IPS DF 4.7 (cell line): ENCODE results near the gene ARHGAP26.

Source experiments
- DNase-seq: peaks from one replicate; pipeline ENCODE4 v3.0.0-alpha.2; 2013; ENCODE audit warnings: low spot score; ENCODE audit errors: extremely low read depth

Gene ARHGAP26

DNA sequence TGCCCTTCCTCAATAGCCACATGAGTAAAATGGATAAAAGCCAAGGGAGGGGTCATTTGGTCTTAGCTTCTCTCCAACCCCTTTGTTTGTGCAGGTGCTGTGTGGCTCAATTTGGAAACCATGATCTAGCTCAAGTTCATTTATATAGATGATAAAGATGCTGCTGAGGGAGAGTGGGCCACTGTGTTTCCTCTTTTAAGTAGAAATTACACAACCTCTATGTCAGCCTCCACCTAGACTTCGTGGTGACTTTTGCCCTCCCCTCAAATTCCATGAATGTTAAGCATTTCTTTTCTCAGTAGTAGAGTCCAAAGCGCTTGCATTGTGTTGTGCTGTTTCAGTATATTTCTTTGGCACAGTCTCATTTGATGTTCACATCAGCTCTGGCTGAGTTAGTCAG, 241.4 kb downstream of the ARHGAP26 start:
- no peak for DNase-seq

DNA sequence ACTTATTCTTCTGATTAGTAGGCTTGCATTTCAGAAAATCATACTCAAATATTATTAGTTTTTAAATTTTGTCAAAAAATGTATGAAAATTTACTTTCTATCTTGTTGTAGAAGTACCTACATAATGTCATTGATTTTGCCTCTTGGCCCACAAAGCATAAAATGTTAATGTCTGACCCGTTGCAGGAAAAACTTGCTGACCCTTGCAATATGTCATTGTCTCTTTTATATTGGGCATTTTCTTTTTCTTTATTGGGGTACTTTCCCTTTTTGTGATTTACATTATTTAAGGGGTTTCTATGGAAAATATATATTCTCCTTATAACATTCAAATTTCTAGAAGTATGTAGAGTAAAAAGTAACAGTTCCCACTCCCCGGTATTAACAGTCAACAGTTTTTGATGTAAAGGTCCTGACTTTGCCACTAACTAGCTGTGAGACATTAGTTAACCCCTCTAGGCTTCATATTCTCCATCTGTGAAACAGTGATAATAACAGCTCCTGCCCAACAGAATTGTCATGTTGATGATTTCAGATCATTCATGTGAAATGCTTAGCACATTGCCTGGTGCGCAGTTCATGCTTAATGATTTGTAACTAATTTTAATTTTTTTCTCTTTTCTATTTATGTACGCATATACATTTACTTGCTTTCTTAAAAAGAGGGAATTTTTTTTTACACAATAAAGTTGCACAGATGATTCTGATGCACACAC, 243.2 kb downstream of the ARHGAP26 start:
- DNase-seq: no peak

DNA sequence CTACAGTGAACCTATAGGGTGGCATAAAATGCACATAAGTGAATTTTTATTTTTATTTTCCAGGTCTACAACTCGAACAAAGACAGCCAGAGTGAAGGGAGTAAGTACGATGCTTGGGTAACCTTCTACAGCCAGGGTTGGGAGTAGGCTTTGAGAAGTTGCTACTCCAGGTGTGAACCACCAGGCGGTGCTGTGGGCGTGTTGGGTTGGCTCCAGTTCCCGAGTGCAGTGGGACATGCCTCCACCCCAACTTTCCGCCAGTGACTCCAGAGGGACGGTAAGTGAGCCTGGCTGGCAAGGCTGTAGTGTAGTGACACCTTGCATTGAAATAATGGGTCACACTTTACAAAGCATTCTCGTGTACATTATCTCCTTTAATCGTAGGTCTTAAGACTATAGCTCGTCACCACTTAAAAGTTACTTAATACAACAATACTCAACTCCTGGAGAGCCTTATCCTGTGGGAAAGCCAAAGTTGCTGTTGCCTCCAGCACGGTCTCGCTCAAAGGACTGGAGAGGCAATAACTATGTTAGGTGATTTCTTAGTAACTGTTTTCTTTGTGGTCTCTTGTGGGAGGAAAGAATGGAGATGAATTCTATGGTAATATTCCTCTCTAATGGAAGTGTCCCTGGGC, 244.0 kb downstream of the ARHGAP26 start:
- DNase-seq: no peak

DNA sequence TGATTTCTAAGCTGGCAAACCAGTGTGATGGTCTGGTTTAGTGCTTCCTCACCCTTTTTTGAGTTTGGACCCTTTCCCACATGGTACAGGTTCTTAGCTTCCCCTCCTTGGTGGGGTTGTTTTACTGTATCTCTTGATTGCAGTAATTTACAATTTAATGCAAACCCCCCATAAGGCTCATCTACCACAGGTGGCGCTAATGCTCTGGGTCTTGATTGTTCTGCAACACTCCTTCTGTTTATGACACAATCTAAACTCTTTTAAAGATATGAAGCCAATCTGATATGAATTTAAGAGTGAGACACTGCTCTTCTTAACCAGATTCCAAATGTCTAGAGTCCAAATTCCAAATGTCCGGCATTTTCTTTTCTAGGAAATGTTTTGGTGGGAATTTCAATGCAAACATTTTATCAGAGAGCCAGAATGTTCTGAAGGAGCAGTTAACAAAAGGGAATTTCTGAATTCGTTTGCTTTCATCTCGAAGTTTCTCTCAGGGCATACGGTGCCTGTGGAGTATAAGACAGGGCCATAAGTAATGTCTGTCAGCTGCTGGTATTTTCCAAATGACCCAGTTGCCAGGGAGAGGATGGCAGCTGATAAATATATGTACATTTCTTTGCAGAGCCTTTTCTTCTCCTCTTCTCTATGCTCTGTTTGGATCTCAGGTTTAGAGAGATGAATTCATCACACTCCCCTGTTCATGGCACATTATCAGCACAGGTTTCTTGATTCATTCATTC, 246.8 kb downstream of the ARHGAP26 start:
- DNase-seq: no peak

DNA sequence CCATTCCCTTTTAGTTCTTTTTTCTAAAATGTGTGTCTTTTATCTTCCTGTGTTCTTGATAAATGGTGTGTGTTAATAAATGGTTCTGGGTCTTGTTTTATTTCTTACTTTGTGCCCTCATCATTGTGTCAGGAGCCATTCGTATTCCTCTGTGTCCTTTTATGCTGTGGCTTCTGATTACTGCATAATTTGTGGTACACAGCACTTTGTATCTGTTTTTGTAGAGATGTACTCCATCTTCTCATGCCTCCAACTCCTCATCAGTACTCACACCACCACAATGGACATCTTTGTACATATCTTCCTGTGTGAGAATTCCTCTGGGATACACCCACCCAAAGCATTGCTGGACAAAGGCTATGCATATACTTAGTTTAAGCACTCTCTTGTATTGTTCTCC, 247.4 kb downstream of the ARHGAP26 start:
- no peak for DNase-seq

DNA sequence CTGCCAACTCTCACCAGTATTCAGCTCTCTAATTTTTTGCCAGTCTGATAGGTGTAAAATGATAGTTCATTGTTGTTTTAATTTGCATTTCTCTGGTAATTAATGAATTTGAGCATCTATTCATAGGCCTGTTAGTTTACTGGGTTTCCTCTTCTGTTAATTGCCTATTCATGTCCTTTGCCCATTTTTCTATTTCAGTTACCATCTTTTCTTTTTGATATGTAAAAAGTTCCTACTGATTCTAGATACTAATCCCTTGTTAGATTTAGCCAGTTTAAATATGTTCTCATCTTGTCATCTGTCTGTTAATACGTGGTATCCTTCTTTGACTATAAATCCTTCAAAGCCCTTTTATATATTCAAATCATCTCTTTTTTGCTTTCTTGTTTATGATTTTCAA, 247.8 kb downstream of the ARHGAP26 start:
- DNase-seq: no peak

DNA sequence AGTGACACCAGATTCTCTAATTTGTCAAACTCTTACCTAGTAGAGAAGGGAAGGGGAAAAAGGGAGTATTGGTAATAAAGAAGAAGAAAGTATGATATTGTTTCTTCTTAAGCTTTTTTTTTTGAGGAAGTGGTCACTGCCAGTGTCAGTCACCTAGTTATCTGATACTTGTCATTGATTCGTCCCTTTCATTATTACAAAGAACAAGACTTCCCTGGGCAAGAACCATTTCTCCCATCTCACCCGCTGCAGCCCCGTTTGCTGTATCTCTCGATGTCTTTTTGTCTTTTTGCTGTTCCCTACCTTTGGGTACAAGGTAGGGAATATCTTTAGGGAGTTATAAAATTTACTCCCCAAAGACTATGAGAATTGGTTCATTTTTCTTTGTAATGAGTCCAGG, 249.0 kb downstream of the ARHGAP26 start:
- no peak for DNase-seq

DNA sequence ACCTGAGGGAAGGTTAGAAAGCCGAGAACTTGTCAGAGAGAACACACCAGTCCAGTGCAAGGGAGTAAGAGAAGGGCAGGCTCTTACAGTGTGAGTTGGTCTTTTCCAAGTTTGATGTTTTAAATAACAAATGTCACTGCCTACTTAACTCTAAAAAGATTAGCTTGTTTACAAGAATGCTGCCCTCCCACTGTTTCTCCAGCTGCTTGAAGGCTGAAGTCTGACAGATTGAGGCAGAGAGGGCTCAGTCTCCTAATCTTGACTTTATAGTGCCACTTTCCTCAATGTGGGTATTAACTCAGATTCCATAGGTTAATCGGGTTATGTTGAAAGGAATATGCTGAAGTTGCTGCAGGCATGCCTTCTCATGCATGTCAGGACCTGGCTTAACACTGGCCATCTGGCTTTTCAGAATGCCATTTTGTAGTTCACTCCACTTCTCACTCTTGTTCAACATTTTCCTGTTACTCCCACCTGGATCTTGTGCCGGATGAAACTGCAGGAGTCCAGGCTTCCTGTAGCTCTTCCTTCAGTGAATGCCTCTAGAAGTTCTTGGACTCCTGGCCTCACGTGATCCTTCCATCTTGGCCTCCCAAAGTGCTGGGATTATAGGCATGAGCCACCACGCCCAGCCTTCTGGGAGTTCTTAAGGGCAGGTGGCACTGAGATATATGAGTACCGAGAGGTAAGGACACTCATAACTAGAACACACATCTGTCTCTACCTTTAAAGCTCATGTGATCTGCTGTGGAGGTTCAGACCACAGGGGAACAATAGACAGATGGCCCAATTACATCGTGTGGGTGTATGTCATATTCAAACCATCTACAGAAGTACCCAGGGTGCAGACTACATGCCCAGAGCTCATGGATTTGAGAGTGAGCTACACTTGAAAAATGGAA, 249.7 kb downstream of the ARHGAP26 start:
- DNase-seq: no peak

DNA sequence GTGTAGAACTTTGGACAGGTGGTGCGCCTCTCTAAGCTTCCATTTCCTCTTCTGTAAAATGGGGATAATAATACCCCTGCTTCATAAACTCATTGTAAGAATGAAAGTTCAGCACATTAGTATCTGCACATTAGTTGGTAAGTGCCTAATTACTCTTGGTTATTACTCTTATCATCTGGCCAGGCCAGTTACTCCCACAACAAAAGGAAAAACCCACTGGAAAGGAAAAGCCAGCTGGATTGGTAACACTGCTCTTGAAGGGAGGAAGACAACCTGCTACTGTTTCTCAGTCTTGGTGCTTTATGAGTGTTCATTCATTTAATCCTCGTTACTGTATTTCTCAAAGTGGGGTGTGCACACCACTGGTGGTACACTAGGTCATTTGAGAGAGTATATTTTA, 251.4 kb downstream of the ARHGAP26 start:
- no peak for DNase-seq

DNA sequence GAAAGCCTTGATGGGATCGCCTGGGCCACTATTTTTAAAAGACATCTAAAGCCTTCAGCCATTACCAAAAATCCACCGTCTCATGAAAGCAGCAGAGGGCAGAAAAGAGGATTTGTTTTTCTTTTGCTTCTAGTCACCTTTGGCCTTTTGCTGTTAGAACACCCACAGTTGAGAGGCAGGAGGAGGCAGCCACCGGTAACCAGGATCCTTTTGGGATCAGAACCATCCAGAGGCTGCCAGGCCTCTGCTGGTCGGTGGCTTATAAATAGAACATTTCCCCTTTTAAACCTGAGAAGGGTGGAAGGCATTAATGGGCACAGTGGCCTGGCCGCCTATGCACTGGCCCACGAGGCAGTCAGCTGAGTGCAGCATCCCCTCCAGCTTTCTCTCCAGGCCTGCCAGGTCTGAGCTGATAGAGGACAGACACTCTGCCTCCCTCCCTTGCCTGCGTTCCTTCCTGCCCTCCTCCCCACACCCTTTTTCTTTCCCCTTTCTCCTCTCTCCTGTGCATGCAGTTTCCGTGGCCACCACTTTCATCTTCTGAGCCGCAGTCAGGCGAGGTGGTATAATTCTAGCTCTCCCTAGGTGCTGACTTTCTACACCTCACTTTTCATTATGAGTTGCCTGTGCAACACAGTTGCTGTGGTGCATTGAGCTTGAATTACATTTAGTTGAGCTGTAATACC, 253.4 kb downstream of the ARHGAP26 start:
- DNase-seq: no peak

DNA sequence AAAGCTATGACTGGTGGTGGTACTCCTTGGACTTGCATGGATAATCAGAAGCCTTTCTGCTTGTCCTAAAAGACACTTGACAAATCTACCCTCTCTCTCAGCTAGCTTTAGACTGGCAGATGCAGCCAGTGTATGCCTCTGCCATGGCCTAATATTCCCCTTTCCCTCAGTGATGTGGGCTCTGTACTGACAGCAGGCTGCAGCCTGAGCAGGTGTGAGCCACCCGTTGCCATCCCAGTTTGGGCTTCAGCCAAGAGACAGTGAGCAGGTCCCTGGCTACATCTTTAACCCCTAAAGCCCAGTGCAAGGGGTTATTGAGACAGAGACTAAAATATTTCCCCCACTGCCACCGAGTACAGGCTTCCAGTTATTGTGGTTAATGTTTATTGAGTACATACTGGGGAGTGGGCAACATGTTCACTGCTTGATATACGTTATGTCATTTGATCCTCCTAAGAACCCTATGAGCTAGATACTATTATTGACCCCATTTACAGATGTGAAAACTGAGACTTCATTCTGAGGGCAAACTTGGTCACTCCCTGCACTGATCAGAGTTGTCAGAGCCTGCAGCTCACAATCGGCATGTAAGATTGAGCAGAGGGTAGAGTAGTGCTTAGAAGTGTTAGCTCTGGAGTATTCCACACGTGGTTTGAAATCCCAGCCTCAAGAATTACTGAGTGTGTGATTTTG, 254.2 kb downstream of the ARHGAP26 start:
- DNase-seq: no peak

DNA sequence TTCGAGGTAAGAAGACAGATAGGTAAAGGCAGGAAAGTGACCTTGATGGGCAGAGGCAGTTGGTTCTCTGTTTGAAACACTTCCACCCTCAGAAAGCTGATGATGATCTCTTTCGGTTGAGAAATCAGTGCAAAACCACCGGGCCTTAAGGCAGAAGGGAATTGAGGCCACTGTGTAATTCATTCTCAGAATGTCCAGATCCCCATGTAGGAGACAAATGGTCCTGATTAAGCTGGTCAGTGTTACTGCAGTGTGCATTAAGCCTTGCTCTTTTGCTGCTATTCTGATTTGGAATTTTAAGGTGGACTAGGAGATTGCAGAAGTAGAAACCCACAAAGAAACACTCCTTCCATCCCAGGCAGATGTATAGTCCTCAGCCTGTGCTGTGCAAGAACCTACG, 255.2 kb downstream of the ARHGAP26 start:
- DNase-seq: no peak

DNA sequence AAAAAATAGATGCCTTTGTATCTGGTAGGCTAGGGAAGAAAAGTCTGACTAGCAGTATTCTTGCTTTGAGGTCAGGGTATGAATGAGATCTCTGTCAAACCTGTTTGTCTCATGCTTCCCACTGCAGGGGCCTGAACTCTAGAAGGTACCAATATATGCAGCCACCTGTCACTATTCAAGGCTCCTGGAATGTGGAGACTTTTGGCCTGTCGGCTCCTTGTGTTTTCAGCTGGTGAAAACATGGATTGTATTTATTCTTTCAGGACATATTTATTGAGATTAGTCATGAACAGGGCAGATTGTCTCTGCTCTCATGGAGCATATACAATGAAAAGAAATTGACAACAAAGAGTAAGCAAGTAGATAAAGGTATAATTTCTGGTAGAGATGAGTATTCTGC, 255.8 kb downstream of the ARHGAP26 start:
- no peak for DNase-seq

DNA sequence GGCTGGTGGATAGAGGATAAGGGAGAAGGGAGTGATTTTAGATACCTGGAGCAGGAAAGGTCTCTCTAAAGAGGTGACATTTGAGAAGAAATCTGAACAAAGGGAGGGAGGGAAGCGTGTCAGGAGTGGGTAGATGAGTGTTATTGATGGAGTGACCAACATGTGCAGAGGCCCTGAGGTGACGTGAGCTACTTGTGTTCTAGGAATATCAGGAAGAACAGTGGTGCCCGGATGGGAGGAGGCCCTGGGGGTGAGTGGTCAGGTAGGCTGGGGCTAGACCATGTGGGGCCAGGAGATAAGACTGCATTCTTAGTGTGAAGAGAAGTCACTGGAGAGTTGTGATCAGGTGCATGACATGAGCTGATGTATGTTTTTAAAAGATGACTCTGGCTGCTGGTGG, 256.2 kb downstream of the ARHGAP26 start:
- DNase-seq: no peak

DNA sequence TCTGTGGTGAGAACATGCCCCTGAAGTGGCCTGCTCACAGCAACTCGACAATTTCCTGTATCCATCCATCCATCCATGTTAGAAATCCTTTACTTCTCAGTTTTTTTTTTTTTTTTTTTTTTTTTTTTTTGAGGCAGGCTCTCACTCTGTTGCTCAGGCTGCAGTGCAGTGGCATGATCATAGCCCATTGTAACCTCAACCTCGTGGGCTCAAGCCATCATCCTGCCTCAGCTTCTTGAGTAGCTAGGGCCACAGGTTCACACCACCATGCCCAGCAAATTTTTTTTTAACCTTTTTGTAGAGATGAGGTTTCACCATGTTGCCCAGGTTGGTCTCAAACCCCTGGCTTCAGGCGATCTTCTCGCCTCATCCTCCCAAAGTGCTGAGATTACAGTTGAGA, 259.1 kb downstream of the ARHGAP26 start:
- DNase-seq: no peak

DNA sequence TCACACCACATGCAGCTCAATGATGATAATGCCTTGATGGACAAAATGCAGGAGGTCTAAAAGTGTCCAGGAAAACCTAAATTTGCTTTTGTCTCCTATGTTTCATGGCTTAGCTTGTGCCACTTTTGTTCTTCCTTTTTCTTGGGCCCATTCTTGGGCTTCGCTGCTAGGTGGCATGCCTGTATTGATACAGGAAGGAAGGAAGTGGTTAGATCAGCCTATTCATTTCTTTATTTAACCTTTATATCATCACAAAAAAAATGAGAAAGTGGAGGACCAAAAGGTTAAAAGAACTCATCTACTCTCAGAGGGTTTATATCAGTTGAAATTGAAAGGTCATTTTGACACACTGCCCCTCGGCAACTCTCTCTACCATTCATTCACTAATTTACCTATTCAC, 260.2 kb downstream of the ARHGAP26 start:
- DNase-seq: no peak

DNA sequence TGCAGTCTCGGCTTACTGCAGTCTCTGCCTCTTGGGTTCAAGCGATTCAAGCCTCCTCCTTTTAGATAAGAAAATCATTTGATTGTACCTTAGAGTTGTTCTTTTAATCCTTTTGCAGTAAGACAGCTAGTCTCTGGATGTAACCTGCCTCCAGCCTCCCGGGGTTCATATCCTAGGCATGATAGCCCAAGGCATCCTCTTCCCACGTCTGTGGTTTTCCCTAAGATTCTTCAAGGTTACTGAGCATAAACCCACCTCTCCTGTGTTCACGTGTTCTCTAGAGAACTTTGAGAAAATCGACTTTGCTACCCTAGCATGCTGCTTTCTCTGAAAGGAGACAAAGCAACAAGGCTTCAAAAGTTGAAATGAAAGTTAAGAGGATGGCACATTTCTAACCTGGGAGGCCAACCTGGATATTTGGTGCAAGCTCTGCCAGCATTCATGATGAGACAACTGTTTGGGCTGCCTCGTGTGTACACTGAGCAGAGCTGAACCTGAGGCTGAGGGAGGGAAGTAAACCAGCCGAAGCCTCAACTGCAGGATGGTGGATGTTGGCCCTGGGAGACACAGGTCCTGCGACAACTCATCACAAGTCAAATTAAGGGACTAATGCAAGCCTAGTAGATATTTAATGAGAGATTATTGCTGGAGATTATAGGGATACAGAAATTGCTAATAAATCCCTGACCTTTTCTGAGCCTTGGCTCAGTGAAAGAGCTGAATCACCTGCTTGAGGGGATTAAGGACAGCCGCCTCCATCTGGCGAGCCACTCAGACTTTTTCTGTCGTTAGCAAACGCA, 261.8 kb downstream of the ARHGAP26 start:
- no peak for DNase-seq

DNA sequence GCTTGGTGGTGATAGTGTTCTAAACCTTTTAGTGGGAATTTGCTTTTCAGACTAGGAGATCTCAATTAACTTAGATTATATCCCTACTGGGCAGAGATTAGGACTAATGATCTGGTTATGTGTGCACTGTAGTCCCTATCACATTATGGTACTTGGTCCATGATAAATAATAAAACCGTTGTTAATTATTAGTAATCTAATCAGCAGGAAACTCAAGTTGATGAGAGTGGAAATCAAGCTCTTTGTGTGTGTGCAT, 262.3 kb downstream of the ARHGAP26 start:
- no peak for DNase-seq

DNA sequence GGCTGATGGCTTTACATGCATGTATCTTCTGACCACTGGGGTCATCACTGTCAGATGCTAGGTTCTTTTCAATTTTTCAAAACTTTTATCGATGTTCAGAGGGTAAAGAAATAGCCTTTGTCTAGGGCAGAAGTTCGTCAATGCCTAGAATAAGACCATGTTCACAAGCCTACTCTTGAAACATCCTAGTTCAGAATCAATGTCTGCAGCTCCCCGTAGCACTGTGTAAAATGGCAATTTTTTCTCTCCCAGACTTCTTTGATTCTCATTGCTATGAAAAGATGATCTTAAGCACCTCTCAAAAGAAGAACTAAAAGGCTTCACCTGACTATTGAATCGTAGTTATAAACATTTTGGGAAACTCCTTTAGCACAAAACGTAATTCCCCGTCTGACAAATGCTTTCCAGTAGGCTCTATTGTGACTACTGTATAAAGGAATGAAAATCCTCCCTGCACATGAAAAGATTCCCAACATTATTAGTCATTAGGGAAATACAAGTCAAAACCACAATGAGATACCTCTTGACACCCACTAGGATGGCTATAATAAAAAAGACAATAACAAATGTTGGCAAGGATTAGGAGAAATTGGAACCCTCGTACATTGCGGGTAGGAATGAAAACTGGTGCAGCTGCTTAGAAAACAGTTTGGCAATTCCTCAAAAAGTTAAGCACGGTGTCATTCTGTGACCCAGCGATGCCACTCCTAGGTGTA, 263.5 kb downstream of the ARHGAP26 start:
- DNase-seq: no peak
